ENCODE measurements around the gene LAMC3.

DNA sequence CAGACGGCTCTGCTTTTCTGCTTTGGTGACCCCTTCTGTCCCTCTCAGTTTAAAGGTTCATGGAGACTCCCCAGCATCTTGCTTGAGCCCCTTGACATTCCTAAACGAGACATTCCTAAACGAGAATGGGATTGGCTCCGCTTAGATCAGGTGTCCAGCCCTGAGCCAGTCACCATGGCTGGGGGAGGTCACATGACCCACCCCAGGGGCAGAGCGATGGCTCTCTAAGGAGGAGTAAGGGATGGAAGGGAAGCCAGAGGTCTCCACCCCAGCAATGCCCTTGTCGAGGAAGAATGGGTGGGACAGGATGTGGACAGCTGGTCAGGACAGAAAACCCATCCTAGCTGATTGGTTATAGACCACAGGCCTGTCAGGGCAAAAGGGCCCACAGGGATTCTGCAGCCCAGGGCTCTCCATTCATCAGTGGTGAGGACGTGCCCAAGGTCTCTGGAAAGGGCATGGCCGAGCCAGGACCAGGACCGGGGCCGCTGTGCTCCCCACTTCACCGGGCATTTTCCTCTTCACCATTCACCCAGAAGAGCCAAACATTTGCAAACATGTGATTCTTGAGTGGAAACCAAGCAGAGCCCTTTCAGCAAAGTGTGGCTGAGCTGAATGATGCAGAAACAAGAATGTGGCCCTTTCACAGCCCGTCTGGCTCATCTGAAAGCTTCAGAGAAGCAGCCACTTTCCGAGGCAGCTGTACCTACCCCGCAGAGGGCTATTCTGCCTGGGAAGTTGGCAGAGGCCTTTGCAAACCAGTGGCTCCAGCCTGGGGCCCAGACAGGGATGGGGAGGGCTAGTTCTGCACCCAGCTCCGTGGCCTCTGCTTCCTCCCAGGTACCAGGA, 67.6 kb downstream of the LAMC3 start:
- no peak for TF ChIP-seq POLR2A (IDR thresholded peaks at IDR 0.05)
- TF ChIP-seq, protein P1, sequence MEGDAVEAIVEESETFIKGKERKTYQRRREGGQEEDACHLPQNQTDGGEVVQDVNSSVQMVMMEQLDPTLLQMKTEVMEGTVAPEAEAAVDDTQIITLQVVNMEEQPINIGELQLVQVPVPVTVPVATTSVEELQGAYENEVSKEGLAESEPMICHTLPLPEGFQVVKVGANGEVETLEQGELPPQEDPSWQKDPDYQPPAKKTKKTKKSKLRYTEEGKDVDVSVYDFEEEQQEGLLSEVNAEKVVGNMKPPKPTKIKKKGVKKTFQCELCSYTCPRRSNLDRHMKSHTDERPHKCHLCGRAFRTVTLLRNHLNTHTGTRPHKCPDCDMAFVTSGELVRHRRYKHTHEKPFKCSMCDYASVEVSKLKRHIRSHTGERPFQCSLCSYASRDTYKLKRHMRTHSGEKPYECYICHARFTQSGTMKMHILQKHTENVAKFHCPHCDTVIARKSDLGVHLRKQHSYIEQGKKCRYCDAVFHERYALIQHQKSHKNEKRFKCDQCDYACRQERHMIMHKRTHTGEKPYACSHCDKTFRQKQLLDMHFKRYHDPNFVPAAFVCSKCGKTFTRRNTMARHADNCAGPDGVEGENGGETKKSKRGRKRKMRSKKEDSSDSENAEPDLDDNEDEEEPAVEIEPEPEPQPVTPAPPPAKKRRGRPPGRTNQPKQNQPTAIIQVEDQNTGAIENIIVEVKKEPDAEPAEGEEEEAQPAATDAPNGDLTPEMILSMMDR (IDR thresholded peaks at IDR 0.05): no peak
